NCI-H446 (cell line): ENCODE data around the gene NPAS2.

Experiments
- DNase-seq, 2 experiments: peaks; one replicate each; lab custom pipeline; 2025; lab: John Stamatoyannopoulos, UW

The NPAS2 gene

DNA sequence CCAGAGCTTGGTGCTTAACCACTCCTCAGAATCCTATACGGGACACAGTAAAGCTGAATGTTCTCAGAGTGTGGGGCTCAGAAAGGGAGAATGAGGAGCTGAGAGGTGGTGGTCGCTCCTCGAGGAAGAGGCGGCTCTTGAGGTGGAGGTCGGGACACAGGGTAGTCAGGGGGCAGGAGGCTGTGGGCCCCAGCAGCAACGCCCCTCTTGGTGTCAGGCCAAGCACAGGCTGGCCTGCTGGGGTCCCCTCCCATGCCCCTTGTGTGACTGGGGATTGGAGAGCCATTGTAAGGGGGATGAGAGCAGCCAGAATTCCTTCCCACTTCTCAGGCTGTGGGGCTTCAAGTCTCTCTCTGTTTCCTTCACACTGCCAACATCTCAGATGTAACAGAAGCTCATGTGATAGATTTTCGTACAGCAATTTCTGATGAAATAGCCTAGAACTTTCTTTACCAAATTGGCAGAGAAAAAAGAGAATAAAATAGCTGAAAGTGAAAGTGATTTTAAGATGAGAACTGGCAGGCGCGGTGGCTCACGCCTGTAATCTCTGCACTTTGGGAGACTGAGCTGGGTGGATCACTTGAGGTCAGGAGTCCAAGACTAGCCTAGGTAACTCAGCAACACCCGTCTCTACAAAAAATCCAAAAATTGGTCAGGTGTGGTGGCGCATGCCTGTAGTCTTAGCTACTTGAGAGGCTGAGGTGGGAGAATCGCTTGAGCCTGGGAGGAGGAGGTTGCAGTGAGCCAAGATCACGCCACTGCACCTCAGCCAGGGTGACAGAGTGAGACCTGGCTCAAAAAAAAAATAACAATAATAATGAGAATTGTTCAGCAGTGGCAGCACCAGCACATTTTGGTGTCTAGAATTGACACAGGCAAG is 121.1 kb downstream of the NPAS2 start:
- no peak for DNase-seq

DNA sequence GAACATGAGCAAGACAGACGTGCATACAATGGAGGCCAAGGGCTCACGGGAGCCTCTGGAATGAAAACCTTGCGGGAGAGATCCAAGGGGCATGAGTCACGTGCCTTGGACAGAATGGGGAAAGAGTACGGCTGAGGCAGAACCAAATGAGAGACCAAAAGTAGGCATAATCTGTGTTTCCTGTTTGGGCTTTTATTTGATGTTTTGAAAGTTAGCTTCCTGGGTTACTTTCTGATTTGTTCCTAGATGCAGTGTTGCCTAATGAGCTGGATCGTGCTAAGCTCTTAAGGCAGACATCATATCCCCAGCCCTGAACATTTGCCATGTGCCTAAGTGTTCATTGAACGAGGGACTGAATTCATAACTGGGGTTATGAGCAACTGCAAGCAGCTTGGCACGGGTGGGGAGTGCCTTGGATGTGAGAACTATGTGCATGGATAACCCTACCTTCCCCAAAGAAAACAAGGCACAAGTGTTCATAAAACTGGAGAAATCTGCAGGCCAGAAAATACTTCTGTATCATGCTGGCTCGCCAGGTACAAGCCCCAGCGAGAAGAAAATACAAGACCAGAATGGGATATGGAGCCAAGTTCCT is 121.8 kb downstream of the NPAS2 start:
- DNase-seq, result no peak

GRCh38 chr2:100944617-100945432 is 124.9 kb downstream of the NPAS2 start:
- DNase-seq, result no peak

DNA sequence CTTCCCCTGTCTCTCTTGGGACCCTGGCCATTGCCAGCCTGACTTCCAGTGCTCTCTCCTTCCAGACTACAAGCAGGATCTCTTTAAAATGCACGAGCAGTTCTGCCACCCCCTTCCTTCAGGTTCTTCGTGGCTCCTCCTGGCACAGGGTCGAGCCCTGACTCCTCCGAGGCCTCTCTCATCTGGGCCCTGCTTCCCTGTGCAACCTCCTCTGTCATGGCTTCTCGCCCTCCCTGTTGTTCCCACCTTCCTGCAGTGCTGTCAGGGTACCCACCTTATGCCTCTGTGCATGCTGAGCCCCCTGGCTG is 125.4 kb downstream of the NPAS2 start:
- no peak for DNase-seq

DNA sequence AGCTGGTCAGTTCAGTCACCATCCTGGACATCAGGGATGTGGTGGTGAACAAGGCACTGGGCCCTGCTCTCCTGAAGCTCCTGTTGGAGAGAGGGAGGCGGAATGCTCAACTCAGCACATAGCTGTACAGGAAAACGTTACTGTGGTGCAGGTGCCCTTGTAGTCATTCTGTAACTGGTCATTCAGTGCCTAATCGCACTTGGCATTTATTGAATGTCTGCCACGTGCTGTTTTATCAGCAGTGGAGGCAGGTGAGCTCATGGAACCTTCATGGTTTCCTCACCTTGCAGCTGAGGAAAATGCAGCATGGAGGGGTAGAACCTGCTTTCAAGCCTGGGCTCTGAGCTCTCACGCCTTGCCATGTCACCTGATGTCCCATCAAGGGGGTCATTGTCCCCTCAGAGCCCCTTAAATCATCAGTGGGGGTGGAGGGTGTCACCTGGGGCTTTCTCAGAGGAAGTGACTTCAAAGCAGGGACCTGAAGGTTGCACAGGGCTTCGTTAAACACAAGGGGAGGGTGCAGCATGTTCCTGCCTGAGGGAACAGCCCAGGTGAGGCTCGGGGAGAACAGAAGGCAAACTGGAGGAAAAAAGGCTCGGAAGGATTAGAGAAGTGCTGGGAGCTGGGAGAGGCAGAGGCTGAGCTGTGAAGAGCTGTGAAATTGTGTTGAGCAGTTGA is 126.1 kb downstream of the NPAS2 start:
- DNase-seq, result no peak

GRCh38 chr2:100948942-100949811 is 129.2 kb downstream of the NPAS2 start:
- no peak for DNase-seq

GRCh38 chr2:100952512-100952911 is 132.6 kb downstream of the NPAS2 start:
- no peak for DNase-seq

DNA sequence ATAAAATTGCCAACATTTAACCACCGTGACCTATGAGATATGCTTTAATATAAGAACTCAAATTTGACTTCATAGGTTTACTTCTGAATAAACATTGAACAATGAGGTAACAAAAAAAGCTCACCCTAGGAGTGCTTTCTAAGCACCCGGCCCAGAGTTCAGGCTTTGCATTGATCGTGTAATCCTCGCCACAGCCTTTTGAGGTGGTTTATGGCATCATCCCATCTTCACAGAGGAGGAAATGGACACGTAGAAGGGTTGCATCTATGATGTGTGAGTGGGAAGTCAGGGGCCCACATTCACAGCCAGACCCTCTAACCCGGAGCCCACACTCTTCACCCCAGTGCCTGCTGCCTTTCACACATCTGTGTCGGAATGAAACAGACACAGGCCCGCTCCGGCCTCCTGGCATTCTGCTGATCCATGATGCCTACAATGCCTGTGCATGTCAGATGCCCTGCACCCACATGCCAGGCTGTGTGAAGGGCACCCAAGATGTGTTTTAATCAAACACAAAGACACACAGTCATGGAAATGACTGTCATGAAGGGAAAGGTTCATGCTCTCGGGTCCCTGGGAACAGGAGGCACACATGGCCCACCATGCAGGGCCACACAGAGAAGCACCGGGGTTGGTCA is 133.6 kb downstream of the NPAS2 start:
- DNase-seq, result no peak

GRCh38 chr2:100954044-100954420 is 134.1 kb downstream of the NPAS2 start:
- no peak for DNase-seq

GRCh38 chr2:100955226-100955625 is 135.3 kb downstream of the NPAS2 start:
- no peak for DNase-seq

GRCh38 chr2:100956081-100956480 is 136.1 kb downstream of the NPAS2 start:
- DNase-seq, result no peak

DNA sequence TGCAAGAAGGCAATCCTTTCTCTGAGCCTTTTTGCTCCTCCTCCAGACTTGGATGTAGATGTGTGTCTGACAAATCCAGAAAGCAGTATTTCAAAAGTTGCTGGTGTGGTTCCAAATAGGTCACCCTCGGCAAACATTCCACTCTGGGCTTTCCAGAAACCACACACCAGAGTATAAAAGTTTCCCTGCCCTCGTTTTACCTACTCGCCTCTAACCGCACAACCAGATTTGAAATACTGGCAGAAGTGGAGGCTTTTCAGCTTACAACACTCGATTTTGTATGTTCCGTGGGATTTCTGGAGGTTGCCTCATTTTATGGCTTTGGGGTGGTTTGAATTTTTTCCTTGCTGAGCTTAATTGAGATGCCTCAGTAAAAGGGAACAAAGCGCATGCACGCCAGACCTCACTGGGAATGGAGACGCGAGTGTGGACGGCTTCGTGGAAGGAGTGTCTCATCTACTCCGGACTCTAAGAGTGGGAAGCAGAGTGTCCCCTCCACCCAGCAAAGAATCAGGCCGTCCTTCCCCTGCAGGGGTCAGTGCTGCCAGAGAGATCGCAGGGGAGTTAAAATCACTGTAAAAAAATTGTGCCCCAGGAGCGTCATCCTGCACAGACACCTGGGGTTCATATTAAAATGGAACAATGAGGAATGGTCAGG is 138.2 kb downstream of the NPAS2 start:
- no peak for DNase-seq

GRCh38 chr2:100959225-100959880 is 139.4 kb downstream of the NPAS2 start:
- DNase-seq, result no peak

- DNase-seq, result no peak
Observed at GRCh38 chr2:100960688-100961087, 140.7 kb downstream of the NPAS2 start.

GRCh38 chr2:100962366-100963025 is 142.6 kb downstream of the NPAS2 start:
- DNase-seq, result no peak

DNA sequence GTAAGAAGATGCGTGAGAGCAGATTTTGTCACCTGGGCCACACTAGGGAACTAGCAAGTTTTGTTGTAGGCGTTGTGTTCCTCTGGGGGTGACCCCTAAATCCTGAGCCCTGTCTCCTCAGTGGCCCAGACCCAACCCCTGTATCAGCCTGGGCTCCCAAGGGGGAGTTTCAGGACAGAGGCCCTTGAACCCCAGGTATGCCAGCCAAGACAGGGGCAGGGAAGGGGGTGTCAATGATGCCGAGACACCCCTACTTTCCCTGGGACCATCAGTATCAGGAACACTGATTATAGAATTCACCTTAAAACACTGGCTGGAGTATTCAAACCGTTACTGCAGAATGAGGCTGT is 143.1 kb downstream of the NPAS2 start:
- no peak for DNase-seq

DNA sequence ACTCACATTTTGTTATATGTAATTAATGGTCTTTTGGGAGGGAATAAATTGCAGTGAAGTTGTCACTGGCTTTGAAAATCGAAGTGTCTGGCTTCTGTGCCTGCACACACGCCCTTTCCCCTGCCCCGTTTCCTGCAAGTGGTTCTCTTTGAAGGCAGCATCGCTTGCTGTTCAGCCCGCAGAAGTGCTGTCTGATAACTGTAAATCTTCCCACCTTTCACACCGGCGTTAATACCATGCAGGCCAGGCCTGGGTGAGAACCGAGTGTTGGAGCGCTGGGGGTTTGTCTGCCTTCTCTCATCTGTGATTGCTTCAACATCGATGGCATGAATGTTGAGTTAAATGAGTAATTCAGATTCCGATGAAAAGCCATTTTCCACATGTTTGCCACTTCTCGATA is 144.3 kb downstream of the NPAS2 start:
- DNase-seq, result no peak

- no peak for DNase-seq
Observed at GRCh38 chr2:100964681-100965169, 144.8 kb downstream of the NPAS2 start.

DNA sequence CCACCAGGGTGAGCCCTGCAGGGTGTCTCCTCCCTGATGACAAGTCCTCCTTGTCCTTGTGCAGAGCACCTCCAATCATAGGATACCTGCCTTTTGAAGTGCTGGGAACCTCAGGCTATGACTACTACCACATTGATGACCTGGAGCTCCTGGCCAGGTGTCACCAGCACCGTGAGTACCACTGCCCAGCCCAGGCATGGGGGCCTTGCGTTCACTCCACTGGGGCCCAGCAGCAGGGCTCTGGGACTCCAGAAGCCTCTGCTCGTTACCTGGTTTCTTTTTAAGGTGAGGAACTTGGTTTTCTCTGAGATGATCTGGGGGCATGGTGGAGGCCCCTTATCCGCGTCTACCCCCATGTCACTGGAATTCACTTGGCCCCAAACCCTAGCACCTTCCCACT is 145.7 kb downstream of the NPAS2 start:
- no peak for DNase-seq
